ENCODE results near the gene CTAG1B.
"Not testable (repeated sequence)": the region's sequence is repeated elsewhere in the genome, so short reads cannot be mapped to it uniquely, and the experiment has no call there.

Gene CTAG1B

DNA sequence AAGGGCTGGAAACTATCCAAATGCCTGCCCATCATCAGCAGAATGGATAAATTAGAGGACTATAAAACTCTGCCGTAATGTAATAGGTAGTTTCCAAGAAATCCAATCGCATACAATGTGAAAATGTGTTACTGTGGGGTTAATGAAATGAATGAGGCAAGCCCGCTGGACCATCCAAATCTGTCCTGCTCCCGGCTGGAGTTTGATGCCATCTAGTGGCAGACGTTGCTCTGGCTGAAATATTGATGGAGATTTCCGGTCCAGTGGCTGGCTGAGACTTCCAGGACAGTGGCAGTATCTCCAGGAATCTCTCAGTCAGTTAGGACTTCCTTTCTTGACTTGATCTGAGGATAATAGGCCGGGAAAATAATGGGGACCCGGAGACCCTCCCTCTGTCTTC lies 36.1 kb downstream of the CTAG1B start:
- not testable (repeated sequence) for DNase-seq

DNA sequence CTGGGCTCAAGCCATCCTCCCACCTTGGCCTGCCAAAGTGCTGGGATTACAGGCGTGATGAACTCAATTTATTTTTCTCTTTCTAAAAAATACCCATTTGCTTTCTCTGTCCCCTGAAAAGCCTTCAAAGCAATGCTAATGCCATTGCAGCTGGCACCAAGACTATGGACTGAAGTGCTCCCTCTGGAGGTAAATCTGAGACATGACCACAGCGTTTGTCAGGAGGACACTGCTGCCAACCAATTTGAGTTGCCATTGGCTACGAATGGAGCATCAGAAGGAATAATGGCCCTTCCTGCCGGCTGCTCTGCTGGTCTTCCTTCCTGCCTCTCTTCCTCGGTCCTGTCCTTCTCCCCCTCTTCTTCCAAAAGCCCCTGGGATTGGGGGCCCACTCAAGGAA lies 44.0 kb downstream of the CTAG1B start:
- DNase-seq: not testable (repeated sequence)

DNA sequence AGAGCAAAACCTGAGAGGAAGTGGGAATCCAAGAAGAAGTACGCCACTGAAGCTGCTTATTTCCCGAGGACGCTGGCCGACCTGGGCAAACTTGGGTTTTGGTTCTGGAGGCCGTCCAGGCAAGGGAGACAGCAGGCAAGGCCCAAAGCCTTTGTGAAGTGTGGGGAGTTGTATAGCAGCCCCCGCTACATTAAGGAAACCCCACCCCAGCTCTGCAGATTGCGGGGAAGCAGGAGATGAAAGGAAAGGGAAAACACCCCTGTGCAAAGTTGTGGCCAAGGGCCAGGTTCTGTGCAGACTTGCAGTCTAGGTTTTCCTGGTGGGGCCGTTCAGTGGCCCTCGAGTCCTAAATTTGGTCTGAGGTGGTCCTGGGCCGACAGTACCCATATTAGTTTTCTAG lies 46.0 kb downstream of the CTAG1B start:
- not testable (repeated sequence) for DNase-seq

DNA sequence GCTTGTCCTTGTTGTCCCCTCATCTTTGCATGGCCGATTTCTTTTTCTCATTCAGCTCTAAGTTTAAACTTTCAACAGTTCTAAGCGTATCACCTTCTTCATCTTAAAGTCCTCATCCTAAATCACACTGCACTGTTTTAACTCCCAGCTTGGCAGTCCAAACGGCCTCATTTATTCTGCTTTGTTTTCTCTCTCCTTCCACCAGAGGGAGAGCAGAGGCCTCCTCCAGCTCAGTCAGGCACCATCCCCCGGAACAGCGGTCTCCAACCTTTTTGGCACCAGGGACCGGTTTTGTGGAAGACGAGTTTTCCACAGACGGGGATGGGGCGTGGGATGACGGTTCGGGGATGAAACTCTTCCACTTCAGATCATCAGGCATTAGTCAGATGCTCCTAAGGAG lies 48.7 kb downstream of the CTAG1B start:
- not testable (repeated sequence) for DNase-seq
